Measurements from ENCODE around the gene CHRNA3.
A peak's percentile ranks its signal among the peaks of the same experiment; 100 is the strongest.

The CHRNA3 gene

GRCh38 chr15:78565951-78566774, 54.6 kb downstream of the CHRNA3 start:
- TF ChIP-seq EZH2phosphoT487 (IDR thresholded peaks at IDR 0.05; ENCODE audit: borderline replicate concordance, low read length) = no peak
- H4K20me1 ChIP-seq (ENCODE audit: control insufficient read depth, insufficient read depth, low read depth, low read length) = no peaks in the 10 kb centered on the region
- H3K9me2 ChIP-seq (replicated peaks; ENCODE audit: control insufficient read depth, low read length) = no peaks in the 10 kb centered on the region
- H3K9me3 ChIP-seq (ENCODE audit: control insufficient read depth, insufficient read depth, low read length) = no peaks in the 10 kb centered on the region
- H3K27me3 ChIP-seq (ENCODE audit: control insufficient read depth, low read length) = peaks cover 10% of the 10 kb centered on the region
- peak overlapping the region; percentile 89 for H3K4me2 ChIP-seq (ENCODE audit: low read length)
- H3F3A ChIP-seq (ENCODE audit: control insufficient read depth, insufficient read depth) = peaks cover 9% of the 10 kb centered on the region; the same call in 1 of the 2 replicates
- no peaks in the 10 kb centered on the region for H3K36me3 ChIP-seq (ENCODE audit: control insufficient read depth, low read length)
- H3K79me2 ChIP-seq (ENCODE audit: control insufficient read depth, low read length) = peaks cover 8% of the 10 kb centered on the region
- H3K27ac ChIP-seq (ENCODE audit: low read depth, low read length) = no peak overlapping the region
- peak overlapping the region; percentile 85 for H3K4me3 ChIP-seq (ENCODE audit: low read length)
- H3K4me1 ChIP-seq (ENCODE audit: control insufficient read depth, low read length) = peaks cover 21% of the 10 kb centered on the region

GRCh38 chr15:78565097-78565950, 55.5 kb downstream of the CHRNA3 start, which contains the start of gene CHRNA5:
Gene CHRNA5, plus strand, starts transcription at chr15:78565520. Its CDS starts 200 bp downstream, at chr15:78565720.
- Histone ChIP-seq H3K4me3 (ENCODE audit: low read length) (peak within 1 kb of the TSS; percentile 85), H3K27ac (ENCODE audit: low read depth, low read length) (no peak within 1 kb of the TSS), H3K4me1 (ENCODE audit: control insufficient read depth, low read length) (peaks cover 21% of the 10 kb centered on the region), H3K9me2 (replicated peaks; ENCODE audit: control insufficient read depth, low read length) (no peaks in the 10 kb centered on the region), H3K9me3 (ENCODE audit: control insufficient read depth, insufficient read depth, low read length) (no peaks in the 10 kb centered on the region), H3K79me2 (ENCODE audit: control insufficient read depth, low read length) (peaks cover 8% of the 10 kb centered on the region), H3K4me2 (ENCODE audit: low read length) (peak within 1 kb of the TSS; percentile 89), H3K27me3 (ENCODE audit: control insufficient read depth, low read length) (peaks cover 10% of the 10 kb centered on the region), H3K36me3 (ENCODE audit: control insufficient read depth, low read length) (no peaks in the 10 kb centered on the region), H3F3A (ENCODE audit: control insufficient read depth, insufficient read depth) (peaks cover 9% of the 10 kb centered on the region; the same call in 1 of the 2 replicates), H4K20me1 (ENCODE audit: control insufficient read depth, insufficient read depth, low read depth, low read length) (no peaks in the 10 kb centered on the region)
- TF ChIP-seq EZH2phosphoT487 (IDR thresholded peaks at IDR 0.05; ENCODE audit: borderline replicate concordance, low read length) = no peak
- no peak for TF ChIP-seq CTCF (IDR thresholded peaks at IDR 0.05; ENCODE audit: low read depth, low read length, poor library complexity, severe bottlenecking)

- H3K4me2 ChIP-seq (ENCODE audit: low read length) = peak overlapping the region; percentile 89
- peak overlapping the region; percentile 85 for H3K4me3 ChIP-seq (ENCODE audit: low read length)
- TF ChIP-seq CTCF (IDR thresholded peaks at IDR 0.05; ENCODE audit: low read depth, low read length, poor library complexity, severe bottlenecking) = no peak
- H4K20me1 ChIP-seq (ENCODE audit: control insufficient read depth, insufficient read depth, low read depth, low read length) = no peaks in the 10 kb centered on the region
- peaks cover 21% of the 10 kb centered on the region for H3K4me1 ChIP-seq (ENCODE audit: control insufficient read depth, low read length)
- peaks cover 9% of the 10 kb centered on the region; the same call in 1 of the 2 replicates for H3F3A ChIP-seq (ENCODE audit: control insufficient read depth, insufficient read depth)
- no peaks in the 10 kb centered on the region for H3K36me3 ChIP-seq (ENCODE audit: control insufficient read depth, low read length)
- peaks cover 10% of the 10 kb centered on the region for H3K27me3 ChIP-seq (ENCODE audit: control insufficient read depth, low read length)
- H3K79me2 ChIP-seq (ENCODE audit: control insufficient read depth, low read length) = peaks cover 8% of the 10 kb centered on the region
- H3K9me3 ChIP-seq (ENCODE audit: control insufficient read depth, insufficient read depth, low read length) = no peaks in the 10 kb centered on the region
- H3K27ac ChIP-seq (ENCODE audit: low read depth, low read length) = no peak overlapping the region
- H3K9me2 ChIP-seq (replicated peaks; ENCODE audit: control insufficient read depth, low read length) = no peaks in the 10 kb centered on the region
These were observed 56.1 kb downstream of the CHRNA3 start for GRCh38 chr15:78564743-78565096.
